HFF-Myc (cell line): ENCODE results near the gene FBXO15.
A peak's percentile ranks its signal among the peaks of the same experiment; 100 is the strongest.

ENCODE experiments used
- DNase-seq: peaks from one replicate; pipeline ENCODE4 v3.0.0-alpha.2; 2011; ENCODE audit warnings: low read depth; ENCODE audit errors: extremely low read depth
- H3K4me3 ChIP-seq: replicated peaks from 2 replicates; pipeline ENCODE4 v1.5.1; 2011; ENCODE audit warnings: low read depth, mild to moderate bottlenecking, control low read depth, low read length
- CTCF ChIP-seq: IDR thresholded peaks from 2 replicates; pipeline ENCODE4 v1.5.1; 2012; ENCODE audit warnings: mild to moderate bottlenecking, low read depth, low read length, control low read depth; ENCODE audit errors: missing control alignments

The FBXO15 gene

DNA sequence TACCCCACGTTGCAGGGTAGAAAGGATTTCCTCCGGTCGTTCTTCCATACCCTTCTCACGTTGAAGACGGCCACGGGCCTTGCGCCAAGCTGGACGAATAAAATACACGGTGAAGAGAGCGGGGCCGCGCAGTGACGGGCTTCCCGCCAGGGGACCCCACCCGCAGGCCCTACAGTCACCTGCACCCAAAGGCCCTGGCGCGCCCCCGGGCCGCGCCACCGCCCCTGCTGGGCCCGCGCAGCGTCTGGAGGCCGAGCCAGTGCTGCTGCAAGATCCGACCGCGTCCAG, 199 bp downstream of the FBXO15 start:
- no peak for TF ChIP-seq CTCF
- H3K4me3 ChIP-seq, result peak overlapping the region; percentile 64
- no peak for DNase-seq

DNA sequence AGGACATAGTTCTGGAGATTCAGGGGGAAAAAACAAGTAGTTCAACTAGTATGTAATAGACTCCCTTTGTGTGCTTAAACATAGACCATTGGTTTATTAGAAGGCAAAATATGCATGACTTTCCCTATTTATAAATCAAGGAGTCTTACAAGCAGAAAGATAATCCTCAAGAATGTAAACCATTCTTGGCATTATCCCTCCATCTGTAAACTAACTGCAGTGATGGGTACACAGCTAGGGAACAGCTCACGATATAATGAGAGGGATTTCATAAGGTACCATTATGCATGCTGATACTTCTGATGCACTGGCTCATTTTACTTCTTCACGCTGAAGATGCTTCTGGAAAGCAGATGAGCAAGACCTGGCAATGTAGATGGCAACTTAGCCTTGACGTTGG, 878 bp downstream of the FBXO15 start:
- H3K4me3 ChIP-seq, result peak overlapping the region; percentile 64
- TF ChIP-seq CTCF, result no peak
- DNase-seq, result no peak

GRCh38 chr18:74142252-74142651, 5.4 kb downstream of the FBXO15 start:
- DNase-seq, result no peak
- no peak overlapping the region for H3K4me3 ChIP-seq
- TF ChIP-seq CTCF, result no peak

DNA sequence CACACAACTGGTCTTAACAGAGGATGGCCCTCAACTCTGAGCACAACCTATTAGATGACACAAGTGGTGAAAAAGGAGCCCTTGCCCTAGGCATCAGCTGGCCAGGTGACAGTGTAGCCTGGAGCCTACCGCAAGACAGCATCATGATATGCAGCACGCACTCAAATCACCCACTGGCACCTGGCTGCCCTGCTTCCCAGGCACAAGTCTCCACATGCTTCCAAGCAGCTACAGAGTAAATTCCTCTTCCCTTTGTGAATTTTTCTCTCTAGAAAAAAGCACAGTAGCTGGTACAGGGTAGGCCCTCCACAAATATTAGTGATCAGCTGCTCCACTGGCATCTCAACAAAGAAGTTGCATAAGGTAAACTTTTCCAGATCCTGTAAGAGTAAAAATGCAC, 6.0 kb downstream of the FBXO15 start:
- DNase-seq, result no peak
- H3K4me3 ChIP-seq, result no peak overlapping the region
- TF ChIP-seq CTCF, result no peak

DNA sequence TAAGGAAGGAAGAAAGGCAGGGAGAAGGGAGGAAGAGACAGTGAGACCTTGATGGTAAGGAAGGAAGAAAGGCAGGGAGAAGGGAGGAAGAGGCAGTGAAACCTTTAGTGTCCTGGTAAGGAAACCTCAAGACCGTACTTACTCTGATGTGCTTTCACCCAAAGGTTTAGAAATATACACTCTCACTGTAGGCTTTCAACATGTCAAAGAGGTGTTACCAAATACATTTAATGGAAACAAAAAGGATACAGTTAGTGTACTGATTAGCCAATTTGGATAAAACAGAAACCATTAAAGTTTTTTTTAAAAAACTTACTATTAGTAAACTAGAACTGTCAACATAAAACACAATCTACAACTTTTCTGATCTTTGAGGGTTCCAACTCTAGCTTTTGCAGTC, 7.1 kb downstream of the FBXO15 start:
- no peak for DNase-seq
- TF ChIP-seq CTCF, result no peak
- H3K4me3 ChIP-seq, result no peak overlapping the region

- no peak for TF ChIP-seq CTCF
- no peak for DNase-seq
- no peak overlapping the region for H3K4me3 ChIP-seq
Observed at GRCh38 chr18:74139888-74140287, 7.7 kb downstream of the FBXO15 start.

GRCh38 chr18:74139411-74139810, 8.2 kb downstream of the FBXO15 start:
- no peak overlapping the region for H3K4me3 ChIP-seq
- DNase-seq, result no peak
- TF ChIP-seq CTCF, result no peak
